H1 (cell line): ENCODE data around the gene IFITM10. TPM values are rescaled to one million over a fixed set of nuclear protein-coding genes. Genes with fewer than 3 reads are reported as not detected.

Experiments
- CTCF ChIA-PET: fragments of 300-600 bp; sonication (Branson Sonifier 250); formaldehyde crosslinking; loops from one replicate; lab custom pipeline; 2021; ENCODE audit not compliant: partially characterized antibody; lab: Charles Lee
- POLR2A ChIA-PET: fragments of 300-600 bp; sonication (Branson Sonifier 250); formaldehyde crosslinking; loops from one replicate; lab custom pipeline; 2021; ENCODE audit warnings: inconsistent platforms; ENCODE audit not compliant: partially characterized antibody; lab: Charles Lee
- DNase-seq, 2 experiments: peaks; one replicate each; pipeline versions ENCODE4 v3.0.0 to v3.0.0-alpha.2; 2010 to 2022; ENCODE audit warnings: low spot score in 2 of 2, low read depth in 1 of 2, mixed read lengths in 1 of 2
- FAIRE-seq: peaks from 2 replicates; lab custom pipeline; 2011; peaks lifted over from hg19 to GRCh38; lab: Jason Lieb, UNC
- H2AFZ ChIP-seq: 2 replicates; pipeline ENCODE4 v1.8.1; 2012; ENCODE audit warnings: low read length, inconsistent platforms
- H2AK5ac ChIP-seq: 2 replicates; pipeline ENCODE4 v1.6.1; 2013; ENCODE audit warnings: low read depth, low read length
- H2BK120ac ChIP-seq: replicated peaks from 2 replicates; pipeline ENCODE3; 2013; ENCODE audit warnings: low read depth, low read length, inconsistent platforms
- H2BK12ac ChIP-seq: 2 replicates; pipeline ENCODE4 v1.6.1; 2013; ENCODE audit warnings: low read depth, low read length
- H2BK15ac ChIP-seq: 2 replicates; pipeline ENCODE4 v1.6.1; 2013; ENCODE audit warnings: low read length
- H2BK20ac ChIP-seq: 2 replicates; pipeline ENCODE4 v1.6.1; 2013; ENCODE audit warnings: low read length
- H2BK5ac ChIP-seq: 2 replicates; pipeline ENCODE4 v1.6.1; 2013; ENCODE audit warnings: low read depth, low read length
- H3K14ac ChIP-seq: 2 replicates; pipeline ENCODE4 v1.6.1; 2013; ENCODE audit warnings: inconsistent platforms; ENCODE audit not compliant: insufficient read length
- H3K18ac ChIP-seq: 2 replicates; pipeline ENCODE4 v1.6.1; 2013; ENCODE audit warnings: low read length; ENCODE audit errors: extremely low read depth
- H3K23ac ChIP-seq: 2 replicates; pipeline ENCODE4 v1.6.1; 2013; ENCODE audit warnings: inconsistent platforms; ENCODE audit not compliant: insufficient read length
- H3K23me2 ChIP-seq: 2 replicates; pipeline ENCODE4 v1.6.1; 2013; ENCODE audit warnings: low read depth, low read length
- H3K27ac ChIP-seq: 2 replicates; pipeline ENCODE4 v1.6.1; 2011; ENCODE audit warnings: low read depth, low read length, inconsistent platforms
- H3K27me3 ChIP-seq, 4 experiments: replicated peaks in 1 of 4; 1 replicate in 1 of 4; 2 replicates in 3 of 4; pipeline versions ENCODE4 v1.6.1 to v1.8.1; 2011 to 2013; ENCODE audit warnings: low read length in 3 of 4, mild to moderate bottlenecking in 3 of 4, inconsistent platforms in 2 of 4, mixed read lengths in 2 of 4, moderate library complexity in 1 of 4; ENCODE audit not compliant: control insufficient read depth in 3 of 4, insufficient read depth in 3 of 4; ENCODE audit errors: extremely low read depth in 1 of 4
- H3K36me3 ChIP-seq, 4 experiments: 2 replicates each; pipeline versions ENCODE4 v1.6.1 to v1.8.1; 2011 to 2013; ENCODE audit warnings: mild to moderate bottlenecking in 4 of 4, low read length in 3 of 4, moderate library complexity in 2 of 4, control low read depth in 1 of 4, inconsistent platforms in 1 of 4; ENCODE audit not compliant: insufficient read depth in 4 of 4, control insufficient read depth in 2 of 4
- H3K4ac ChIP-seq: replicated peaks from 2 replicates; pipeline ENCODE3; 2013; ENCODE audit warnings: low read length, low read depth, mixed read lengths, inconsistent platforms; ENCODE audit not compliant: insufficient read length
- H3K4me1 ChIP-seq, 4 experiments: replicated peaks in 1 of 4; 1 replicate in 1 of 4; 2 replicates in 3 of 4; pipeline versions ENCODE4 v1.6.1 to v1.8.1; 2011 to 2013; ENCODE audit warnings: low read length in 3 of 4, inconsistent platforms in 2 of 4, mixed read lengths in 1 of 4; ENCODE audit not compliant: insufficient read depth in 4 of 4, control insufficient read depth in 3 of 4
- H3K4me2 ChIP-seq, 2 experiments: 2 replicates each; pipeline versions ENCODE4 v1.6.1 to v1.8.1; 2011 to 2013; ENCODE audit warnings: low read depth in 2 of 2, low read length in 2 of 2, control low read depth in 1 of 2, inconsistent platforms in 1 of 2, mild to moderate bottlenecking in 1 of 2; ENCODE audit not compliant: insufficient read depth in 1 of 2
- H3K4me3 ChIP-seq, 4 experiments: fragments of 200-600, 300-600 bp in 1 of 4; sonication (generic), shearing (Covaris generic), sonication (Bioruptor Twin) in 1 of 4; 2 replicates each; pipeline versions ENCODE4 v1.5.1 to v1.8.1; 2011 to 2016; ENCODE audit warnings: low read length in 4 of 4, low read depth in 3 of 4, control low read depth in 2 of 4, inconsistent platforms in 2 of 4, mild to moderate bottlenecking in 2 of 4, mixed read lengths in 1 of 4, moderate library complexity in 1 of 4; ENCODE audit not compliant: insufficient read depth in 2 of 4; ENCODE audit errors: extremely low read depth in 1 of 4
- H3K56ac ChIP-seq: replicated peaks from 2 replicates; pipeline ENCODE3; 2013; ENCODE audit warnings: low read depth, mild to moderate bottlenecking, mixed read lengths, low read length, inconsistent platforms; ENCODE audit not compliant: insufficient read length
- H3K79me1 ChIP-seq: 2 replicates; pipeline ENCODE4 v1.6.1; 2013; ENCODE audit warnings: low read depth, low read length, control low read depth
- H3K79me2 ChIP-seq, 2 experiments: 2 replicates each; pipeline versions ENCODE4 v1.6.1 to v1.8.1; 2012 to 2013; ENCODE audit warnings: low read length in 2 of 2, mild to moderate bottlenecking in 2 of 2, inconsistent platforms in 1 of 2; ENCODE audit not compliant: insufficient read depth in 2 of 2, control insufficient read depth in 1 of 2
- H3K9ac ChIP-seq, 4 experiments: replicated peaks in 1 of 4; 1 replicate in 1 of 4; 2 replicates in 3 of 4; pipeline versions ENCODE4 v1.6.1 to v1.8.1; 2011 to 2013; ENCODE audit warnings: low read depth in 3 of 4, low read length in 3 of 4, control low read depth in 2 of 4, mild to moderate bottlenecking in 2 of 4, moderate library complexity in 2 of 4, inconsistent platforms in 1 of 4; ENCODE audit errors: extremely low read depth in 1 of 4
- H3K9me3 ChIP-seq, 2 experiments: 2 replicates each; pipeline versions ENCODE4 v1.6.1 to v1.8.1; 2012 to 2013; ENCODE audit warnings: mild to moderate bottlenecking in 2 of 2, moderate library complexity in 2 of 2, control low read depth in 1 of 2, inconsistent platforms in 1 of 2, low read depth in 1 of 2, low read length in 1 of 2, mixed read lengths in 1 of 2; ENCODE audit not compliant: insufficient read depth in 2 of 2
- H4K20me1 ChIP-seq, 2 experiments: replicated peaks in 1 of 2; 2 replicates each; pipeline versions ENCODE3 to v1.8.1; 2011 to 2013; ENCODE audit warnings: inconsistent platforms in 2 of 2, low read length in 2 of 2, mild to moderate bottlenecking in 1 of 2; ENCODE audit not compliant: insufficient read depth in 2 of 2, control insufficient read depth in 1 of 2
- H4K5ac ChIP-seq: 2 replicates; pipeline ENCODE4 v1.6.1; 2013; ENCODE audit warnings: low read length, low read depth, mixed read lengths, inconsistent platforms; ENCODE audit not compliant: insufficient read length
- H4K8ac ChIP-seq: 2 replicates; pipeline ENCODE4 v1.8.0; 2013; ENCODE audit warnings: mild to moderate bottlenecking, moderate library complexity, low read length, inconsistent platforms; ENCODE audit not compliant: insufficient read depth; ENCODE audit errors: extremely low read depth
- H4K91ac ChIP-seq: replicated peaks from 2 replicates; pipeline ENCODE3; 2013; ENCODE audit warnings: low read length, mixed read lengths, inconsistent platforms; ENCODE audit not compliant: insufficient read length
- ATF2 ChIP-seq: IDR thresholded peaks from 2 replicates; pipeline ENCODE4 v1.6.1; 2012; ENCODE audit warnings: low read length, inconsistent platforms
- FOSL1 ChIP-seq: IDR thresholded peaks from 2 replicates; pipeline ENCODE4 v1.6.1; 2011; ENCODE audit warnings: mild to moderate bottlenecking, low read depth, low read length, moderate library complexity; ENCODE audit not compliant: insufficient read depth
- KDM4A ChIP-seq: IDR thresholded peaks from one replicate; pipeline ENCODE4 v1.7.1; 2012; ENCODE audit warnings: low read depth, mild to moderate bottlenecking, moderate library complexity, low read length, inconsistent platforms; ENCODE audit not compliant: severe bottlenecking
- POLR2A ChIP-seq, 2 experiments: IDR thresholded peaks; 1 replicate in 1 of 2; 2 replicates in 1 of 2; pipeline ENCODE4 v1.6.1; 2011; ENCODE audit warnings: low read depth in 2 of 2, low read length in 2 of 2, mild to moderate bottlenecking in 2 of 2; ENCODE audit errors: control extremely low read depth in 1 of 2
- SIX5 ChIP-seq: IDR thresholded peaks from 2 replicates; pipeline ENCODE4 v1.6.1; 2011; ENCODE audit warnings: mild to moderate bottlenecking, low read depth, low read length
- SP1 ChIP-seq: IDR thresholded peaks from 2 replicates; pipeline ENCODE4 v1.6.1; 2011; ENCODE audit warnings: low read depth, low read length
- SP2 ChIP-seq: IDR thresholded peaks from 2 replicates; pipeline ENCODE4 v1.6.1; 2012; ENCODE audit warnings: mild to moderate bottlenecking, low read length, inconsistent platforms
- TAF7 ChIP-seq: optimal IDR thresholded peaks from 2 replicates; pipeline ENCODE3; 2011; ENCODE audit warnings: low read depth, mild to moderate bottlenecking, inconsistent platforms, low read length, moderate library complexity, borderline replicate concordance
- TBP ChIP-seq: IDR thresholded peaks from 2 replicates; pipeline ENCODE4 v1.6.1; 2011; ENCODE audit warnings: low read depth, low read length, improper control_type of control experiment
- USF2 ChIP-seq: IDR thresholded peaks from 2 replicates; pipeline ENCODE4 v1.6.1; 2011; ENCODE audit warnings: low read length, improper control_type of control experiment
- WGBS, 2 experiments: shearing (Covaris generic) in 1 of 2; methylation state at CpG; one replicate each; pipeline versions ENCODE4 v1.1.6 to v1.1.7; 2013 to 2015; ENCODE audit warnings: low lambda C conversion rate in 2 of 2, mixed read lengths in 2 of 2, inconsistent platforms in 1 of 2, low coverage in 1 of 2, missing lambda C conversion rate in 1 of 2; ENCODE audit not compliant: insufficient replicate concordance in 2 of 2, insufficient coverage in 1 of 2, insufficient read length in 1 of 2; ENCODE audit errors: extremely low coverage in 1 of 2, missing lambda C conversion rate in 1 of 2; 5-methylcytosine and 5-hydroxymethylcytosine counted together
- polyA plus RNA-seq, 7 experiments: library from polyadenylated mRNA; depleted of rRNA in 3 of 7; stranded (reverse) in 5 of 7; unstranded in 2 of 7; fragments of >200 nt in 5 of 7; fragments of 200-250 nt in 2 of 7; gene quantifications; 1 replicate in 5 of 7; 2 replicates in 1 of 7; 4 replicates in 1 of 7; pipeline versions ENCODE4 v1.2.1 to v1.2.3, GENCODE V29; 2011 to 2013; ENCODE audit warnings: missing spikeins in 2 of 7, mixed read lengths in 2 of 7
- total RNA-seq: library from RNA; stranded (reverse); fragmentation: NEBNext Ultra II Directional; extraction: Animal tissue kit (Norgen Biotek cat#: 25700); gene quantifications from 2 replicates; pipeline ENCODE4 v1.2.1, GENCODE V29; 2021
- TF ChIP-seq, protein P1 (sequence below): IDR thresholded peaks from 2 replicates; pipeline ENCODE4 v1.6.1; 2012; ENCODE audit warnings: inconsistent platforms

The IFITM10 gene
- total and polyA plus RNA-seq, 2 of the 8 experiments (the other 6 are each of a cell fraction or from before 2014, with no cell fraction given): 0.08 to 0.22 TPM

- no peak overlapping the region for H3K4me3 ChIP-seq
- peaks cover 0 to 7% of the 10 kb centered on the region in 2 experiments; a peak in 1 of 4 replicates for H3K79me2 ChIP-seq
- H2BK20ac ChIP-seq: no peak overlapping the region
- H4K20me1 ChIP-seq: peaks cover 2 to 10% of the 10 kb centered on the region in 2 experiments
- H3K36me3 ChIP-seq: peaks cover 0 to 4% (median 0%) of the 10 kb centered on the region in 4 experiments; a peak in 1 of 8 replicates
- no peak overlapping the region for H4K8ac ChIP-seq
- H3K4me2 ChIP-seq: no peak overlapping the region
- H2BK15ac ChIP-seq: no peak overlapping the region
- H3K9ac ChIP-seq: no peak overlapping the region
- no peaks in the 10 kb centered on the region for H3K4me1 ChIP-seq
- no peak overlapping the region for H2AFZ ChIP-seq
- H4K91ac ChIP-seq: no peak overlapping the region
- H2AK5ac ChIP-seq: no peak overlapping the region
- H3K23me2 ChIP-seq: peaks cover 12% of the 10 kb centered on the region
- DNase-seq (no peak), FAIRE-seq (no peak)
- no peak overlapping the region for H3K27ac ChIP-seq
- 79% methylated on average over 4 of the region's 4 CpGs; no CpG with 5 or more reads in 1 of the 2 experiments for WGBS, 2 experiments
- no peak overlapping the region for H3K14ac ChIP-seq
- H3K9me3 ChIP-seq: peaks cover 0 to 2% of the 10 kb centered on the region in 2 experiments; a peak in 1 of 4 replicates
- H2BK5ac ChIP-seq: no peak overlapping the region
- no peak overlapping the region for H4K5ac ChIP-seq
- ChIA-PET CTCF (interaction anchor here (2.2 kb wide), 1 partner anchor 35 kb away, joined by 8 read pairs; no protein-coding TSS in a partner anchor), POLR2A (no interaction called here)
- no peaks in the 10 kb centered on the region for H3K79me1 ChIP-seq
- H3K27me3 ChIP-seq: peaks cover 0 to 5% (median 1%) of the 10 kb centered on the region in 4 experiments; a peak in 2 of 7 replicates
- no peak overlapping the region for H3K18ac ChIP-seq
- H3K4ac ChIP-seq: no peak overlapping the region
- no peak overlapping the region for H2BK120ac ChIP-seq
- no peak overlapping the region for H3K56ac ChIP-seq
- no peak overlapping the region for H2BK12ac ChIP-seq
- H3K23ac ChIP-seq: no peak overlapping the region
- no peak for TF ChIP-seq POLR2A (IDR thresholded peaks at IDR 0.05; ENCODE audit: control extremely low read depth in 1 of 2, low read depth in 2 of 2, low read length in 2 of 2)
- TF ChIP-seq, protein P1, sequence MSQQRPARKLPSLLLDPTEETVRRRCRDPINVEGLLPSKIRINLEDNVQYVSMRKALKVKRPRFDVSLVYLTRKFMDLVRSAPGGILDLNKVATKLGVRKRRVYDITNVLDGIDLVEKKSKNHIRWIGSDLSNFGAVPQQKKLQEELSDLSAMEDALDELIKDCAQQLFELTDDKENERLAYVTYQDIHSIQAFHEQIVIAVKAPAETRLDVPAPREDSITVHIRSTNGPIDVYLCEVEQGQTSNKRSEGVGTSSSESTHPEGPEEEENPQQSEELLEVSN: no peak
- TF ChIP-seq SP2: no peak
- TF ChIP-seq TBP: no peak
- no peak for TF ChIP-seq TAF7
- TF ChIP-seq FOSL1: no peak
- no peak for TF ChIP-seq USF2
- no peak for TF ChIP-seq SIX5
- TF ChIP-seq SP1: no peak
- no peak for TF ChIP-seq ATF2
- no peak for TF ChIP-seq KDM4A
These were observed 22.1 kb downstream of the IFITM10 start for GRCh38 chr11:1728301-1728700.
